Activated T-cell treated with anti-CD3 and anti-CD28 coated beads for 1 hour (primary cell): ENCODE results near the gene MXRA7.
A peak's percentile ranks its signal among the peaks of the same experiment; 100 is the strongest.
"Not testable (repeated sequence)": the region's sequence is repeated elsewhere in the genome, so short reads cannot be mapped to it uniquely, and the experiment has no call there.

Source experiments
- DNase-seq: peaks from one replicate; pipeline ENCODE4 v3.0.0-alpha.2; 2020; ENCODE audit warnings: low read depth

Gene MXRA7

DNA sequence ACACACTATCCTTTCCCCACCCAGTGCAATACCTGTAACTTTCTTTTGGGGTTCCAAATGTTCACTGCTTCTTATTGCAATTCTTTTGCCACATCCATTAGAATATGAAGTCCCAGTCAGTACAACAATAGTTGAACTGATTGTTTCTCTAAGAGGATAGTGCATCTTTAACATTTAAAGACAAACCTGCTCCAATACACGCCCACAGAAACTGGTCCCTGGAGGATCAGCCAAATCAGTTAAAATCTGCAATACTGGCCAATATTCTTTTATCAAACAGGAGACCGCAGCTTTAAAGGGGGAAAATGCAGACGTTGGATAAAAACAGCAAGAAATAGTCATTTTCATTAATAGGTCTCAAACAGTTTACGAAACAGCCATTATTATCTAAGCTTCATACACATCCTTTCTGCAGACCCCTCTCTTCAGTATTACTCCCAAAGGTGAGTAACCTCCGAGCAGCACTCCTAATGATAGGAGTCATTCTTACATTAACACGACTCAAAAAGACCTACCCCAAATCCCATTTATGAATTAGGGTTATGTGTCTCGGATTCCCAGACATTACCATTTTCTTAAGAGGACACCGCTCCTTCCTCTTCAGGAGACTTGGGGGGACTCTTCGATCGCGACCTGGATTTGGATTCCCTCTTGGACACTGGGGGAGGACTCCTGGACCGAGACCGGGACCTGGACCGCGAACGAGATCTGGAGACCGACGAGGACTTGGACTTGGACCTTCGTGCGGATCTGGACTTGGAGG lies 25.0 kb upstream of the MXRA7 start:
- no peak for DNase-seq

DNA sequence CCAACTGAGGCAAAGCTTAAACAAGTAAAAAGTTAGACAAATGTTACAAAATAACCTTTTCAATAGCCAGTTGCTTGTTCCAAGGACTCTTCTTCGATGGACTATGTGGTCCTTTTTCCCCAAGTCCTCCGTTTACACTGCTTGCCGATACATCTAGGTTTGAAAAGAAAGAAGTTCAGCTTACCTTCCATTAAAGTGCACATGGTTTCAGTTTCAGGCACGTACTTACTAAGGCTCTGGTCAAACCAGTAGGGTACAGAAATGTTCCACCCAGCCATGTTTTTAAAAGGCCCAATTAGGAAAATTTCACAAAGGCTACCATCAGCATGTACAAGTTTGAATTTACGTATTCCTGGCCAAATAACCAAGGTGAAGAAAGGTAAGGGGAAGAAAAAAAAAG lies 24.2 kb upstream of the MXRA7 start:
- DNase-seq: no peak

DNA sequence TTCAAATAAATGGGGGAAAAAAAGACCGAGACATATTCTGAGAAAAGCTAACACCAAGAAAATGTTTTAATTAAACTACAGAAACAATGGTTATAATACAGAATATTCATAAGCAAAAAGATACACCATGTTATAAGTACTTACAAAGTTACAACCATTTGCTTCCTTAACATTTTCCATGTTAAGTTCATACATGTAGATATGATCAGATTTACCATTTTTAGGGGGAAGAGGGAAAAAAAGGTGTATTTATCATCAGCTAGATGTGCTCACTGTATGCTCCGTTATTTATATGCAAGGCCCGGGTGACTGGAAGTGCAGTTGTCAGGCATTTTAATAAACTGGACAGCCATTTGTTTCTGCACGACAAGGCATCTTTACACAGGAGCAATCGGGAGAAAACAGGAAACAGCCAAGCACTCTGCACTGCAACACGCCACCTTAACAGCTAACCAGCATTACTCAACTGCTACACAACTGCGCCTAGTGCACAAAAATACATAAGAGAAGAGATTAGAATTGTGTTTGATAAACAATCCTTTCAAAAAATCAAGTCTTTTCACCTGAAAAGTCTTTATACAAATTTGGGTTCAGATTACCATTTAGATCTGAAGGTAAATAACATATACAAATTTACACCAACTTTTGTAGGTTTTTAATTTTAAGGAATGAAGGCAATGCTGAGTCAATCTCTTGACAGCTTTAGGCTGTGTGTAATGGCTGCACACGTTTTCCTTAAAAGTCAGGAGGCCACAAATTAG lies 23.5 kb upstream of the MXRA7 start:
- no peak for DNase-seq

DNA sequence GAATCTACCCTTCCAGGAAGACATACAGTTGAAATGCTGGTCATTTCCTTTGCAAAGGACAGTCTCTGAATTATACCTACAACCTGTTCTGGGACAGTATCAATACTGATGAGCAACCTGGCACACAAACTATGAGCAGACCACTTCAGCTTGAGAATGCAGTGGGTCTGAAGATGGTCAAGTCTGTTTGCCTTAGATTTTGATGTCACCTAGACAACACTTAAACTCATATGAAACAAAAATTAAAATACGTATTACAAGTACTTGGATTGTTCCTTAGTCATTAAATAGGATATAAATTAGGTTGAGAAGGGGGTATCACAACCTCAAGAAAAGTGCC lies 22.8 kb upstream of the MXRA7 start:
- DNase-seq: no peak

DNA sequence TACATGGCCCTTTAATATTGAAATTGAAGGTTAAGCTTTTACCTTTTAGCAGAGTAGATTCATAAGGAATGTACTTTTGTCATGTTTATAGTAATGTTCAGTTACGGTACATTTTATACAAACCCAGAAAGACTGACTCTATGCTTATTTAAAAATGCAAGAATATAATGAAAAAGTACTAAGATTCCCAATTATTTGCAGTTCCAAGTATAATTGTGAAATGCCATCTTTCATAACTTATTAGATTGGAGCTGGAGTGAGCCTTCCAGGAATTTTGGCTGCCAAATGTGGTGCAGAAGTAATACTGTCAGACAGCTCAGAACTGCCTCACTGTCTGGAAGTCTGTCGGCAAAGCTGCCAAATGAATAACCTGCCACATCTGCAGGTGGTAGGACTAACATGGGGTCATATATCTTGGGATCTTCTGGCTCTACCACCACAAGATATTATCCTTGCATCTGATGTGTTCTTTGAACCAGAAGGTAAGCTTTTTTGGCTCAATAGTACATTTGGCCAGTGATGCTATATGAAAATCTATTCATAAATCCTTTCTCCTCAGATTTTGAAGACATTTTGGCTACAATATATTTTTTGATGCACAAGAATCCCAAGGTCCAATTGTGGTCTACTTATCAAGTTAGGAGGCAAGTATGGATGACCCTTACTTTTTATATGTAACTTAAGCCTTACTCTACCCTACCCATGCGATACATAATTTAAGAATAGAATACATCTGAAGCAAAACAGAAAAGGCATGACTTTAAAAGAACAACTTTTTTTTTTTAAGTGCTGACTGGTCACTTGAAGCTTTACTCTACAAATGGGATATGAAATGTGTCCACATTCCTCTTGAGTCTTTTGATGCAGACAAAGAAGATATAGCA lies 22.2 kb upstream of the MXRA7 start:
- DNase-seq: no peak

DNA sequence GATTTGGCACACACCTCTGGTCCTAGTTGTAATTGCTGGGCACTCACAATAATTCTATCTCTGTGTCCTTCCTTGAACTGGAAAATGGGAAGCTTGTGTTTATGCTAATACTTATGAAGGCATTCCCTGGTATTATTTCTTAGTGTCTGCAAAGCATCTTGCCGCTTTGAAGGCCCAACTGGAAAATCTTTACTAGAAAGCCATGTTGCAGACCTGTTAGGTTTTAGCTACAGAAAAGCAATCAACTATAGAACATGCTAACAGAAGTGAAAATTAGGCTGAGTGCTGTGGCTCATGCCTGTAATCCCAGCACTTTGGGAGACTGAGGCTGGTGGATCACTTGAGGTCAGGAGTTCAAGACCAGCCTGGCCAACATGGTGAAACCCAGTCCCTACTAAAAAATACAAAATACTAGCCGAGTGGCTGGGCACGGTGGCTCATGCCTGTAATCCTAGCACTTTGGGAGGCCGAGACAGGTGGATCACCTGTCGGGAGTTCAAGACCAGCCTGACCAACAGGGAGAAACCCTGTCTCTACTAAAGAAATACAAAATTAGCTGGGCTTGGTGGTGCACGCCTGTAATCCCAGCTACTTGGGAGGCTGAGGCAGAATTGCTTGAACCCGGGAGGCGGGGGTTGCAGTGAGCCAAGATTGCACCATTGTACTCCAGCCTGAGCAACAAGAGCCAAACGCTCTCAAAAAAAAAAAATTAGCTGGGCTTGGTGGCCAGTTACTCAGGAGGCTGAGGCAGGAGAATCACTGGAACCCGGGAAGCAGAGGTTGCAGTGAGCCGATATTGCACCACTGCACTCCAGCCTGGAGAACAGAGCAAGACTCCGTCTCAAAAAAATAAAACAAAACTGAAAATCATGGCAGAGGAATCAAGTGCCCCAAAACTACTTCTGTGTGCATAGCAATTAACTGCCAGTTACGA lies 21.3 kb upstream of the MXRA7 start:
- not testable (repeated sequence) for DNase-seq

DNA sequence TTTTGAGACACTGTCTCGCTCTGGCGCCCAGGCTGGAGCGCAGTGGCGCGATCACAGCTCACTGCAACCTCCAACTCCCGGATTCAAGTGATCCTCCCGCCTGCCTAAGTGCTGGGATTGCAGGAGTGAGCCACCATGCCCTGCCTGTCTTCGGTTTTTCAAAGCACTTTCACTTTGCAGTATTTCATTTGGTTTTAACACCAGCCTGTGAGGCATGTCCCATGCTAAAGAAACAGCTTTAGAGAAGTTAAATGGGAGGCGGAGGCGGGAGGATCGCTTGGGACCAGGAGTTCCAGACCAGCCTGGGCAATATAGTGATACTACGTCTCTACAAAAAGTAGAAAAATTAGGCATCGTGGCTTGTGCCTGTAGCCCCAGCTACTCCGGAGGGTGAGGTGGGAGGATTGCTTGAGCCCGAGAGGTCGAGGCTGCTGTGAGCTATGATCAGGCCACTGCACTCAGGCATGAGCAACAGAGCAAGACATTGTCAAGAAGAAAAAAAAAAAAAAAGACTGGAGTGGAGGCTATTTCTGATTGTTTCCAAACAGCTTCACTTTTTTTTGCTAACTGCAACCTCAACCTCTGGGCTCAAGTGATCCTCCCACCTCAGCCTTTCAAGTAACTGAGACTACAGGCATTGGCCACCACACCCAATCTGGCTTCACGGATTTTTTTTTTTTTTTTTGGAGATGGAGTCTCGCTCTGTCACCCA lies 17.1 kb upstream of the MXRA7 start:
- no peak for DNase-seq

DNA sequence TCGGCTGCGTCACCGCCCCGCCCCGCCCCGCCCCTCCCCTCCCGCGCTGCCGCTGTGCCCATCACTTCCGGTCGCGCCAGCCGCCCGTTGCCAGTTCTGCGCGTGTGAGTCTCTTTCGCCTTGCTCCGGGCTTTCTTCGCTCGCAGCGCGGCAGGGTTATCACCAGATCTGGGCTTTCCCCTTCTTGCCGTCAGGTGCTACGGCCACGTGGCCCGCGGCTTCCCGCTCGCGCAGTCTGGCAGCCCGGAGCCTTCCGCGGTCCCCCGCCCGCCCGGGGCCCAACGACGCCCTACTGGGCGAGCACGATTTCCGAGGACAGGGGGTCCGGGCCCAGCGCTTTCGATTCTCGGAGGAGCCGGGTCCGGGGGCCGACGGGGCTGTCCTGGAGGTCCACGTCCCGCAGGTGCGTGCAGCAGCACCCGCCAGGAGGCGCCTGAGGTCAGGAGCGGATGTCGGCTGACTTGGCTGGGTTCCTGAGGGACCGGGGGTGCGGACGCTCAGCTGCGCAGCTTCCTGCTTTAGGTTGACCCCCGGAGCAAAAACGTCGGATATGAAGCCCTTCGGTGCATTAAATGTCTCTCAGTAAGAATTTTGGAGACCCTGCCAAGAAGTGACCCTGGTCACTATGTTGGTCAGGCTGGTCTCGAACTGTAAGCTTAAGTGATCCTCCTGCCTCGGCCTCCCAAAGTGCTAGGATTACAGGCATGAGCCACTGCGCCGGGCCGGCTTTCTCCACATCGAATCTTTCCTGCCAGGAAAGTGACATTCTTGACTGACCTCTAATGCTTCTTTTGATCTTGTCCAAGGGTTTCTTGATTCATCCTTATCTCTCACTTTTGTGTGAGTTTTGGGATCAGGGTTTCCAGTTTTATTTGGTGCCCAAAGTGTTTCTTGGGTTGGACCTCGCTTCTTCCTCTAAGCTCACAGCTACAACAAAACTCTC lies 16.3 kb upstream of the MXRA7 start, which contains the start of gene METTL23:
Gene METTL23 (plus strand): TSS at position 64 of the 943 bp plus-strand sequence. CDS start 2,872 bp downstream, outside the sequence.
- peak; percentile 64 for DNase-seq

DNA sequence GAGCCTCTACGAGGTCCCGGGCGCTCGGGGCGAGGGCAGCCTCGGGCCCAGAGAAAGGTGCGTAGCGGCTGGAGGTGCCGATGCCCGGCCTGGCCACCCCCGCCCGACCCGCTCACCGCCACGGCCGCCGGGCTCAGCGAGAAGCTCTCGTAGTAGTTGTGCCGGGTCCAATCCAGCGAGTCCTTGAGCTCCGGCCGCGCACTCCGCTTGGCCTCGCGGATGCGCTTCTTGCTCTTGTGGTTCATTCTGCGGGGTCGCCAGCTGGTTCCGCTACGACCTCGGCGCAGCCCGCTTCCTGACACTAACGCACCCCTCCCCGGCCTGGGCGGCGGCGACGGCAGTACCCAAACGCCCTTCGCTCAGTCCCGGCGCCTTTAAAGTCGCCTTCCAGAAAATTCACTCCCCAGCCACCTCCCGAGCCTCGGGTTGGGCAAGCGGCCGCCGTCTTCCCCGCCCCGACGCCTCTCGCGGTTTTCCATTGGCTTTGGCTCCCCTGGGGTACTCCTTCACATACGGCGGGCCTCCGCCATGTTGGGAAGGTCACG lies 15.5 kb upstream of the MXRA7 start, which contains the start of gene JMJD6:
Gene JMJD6 (minus strand): TSS at position 376 of the 545 bp plus-strand sequence. CDS start 131 bp downstream, at position 245.
- peak; percentile 86 for DNase-seq

DNA sequence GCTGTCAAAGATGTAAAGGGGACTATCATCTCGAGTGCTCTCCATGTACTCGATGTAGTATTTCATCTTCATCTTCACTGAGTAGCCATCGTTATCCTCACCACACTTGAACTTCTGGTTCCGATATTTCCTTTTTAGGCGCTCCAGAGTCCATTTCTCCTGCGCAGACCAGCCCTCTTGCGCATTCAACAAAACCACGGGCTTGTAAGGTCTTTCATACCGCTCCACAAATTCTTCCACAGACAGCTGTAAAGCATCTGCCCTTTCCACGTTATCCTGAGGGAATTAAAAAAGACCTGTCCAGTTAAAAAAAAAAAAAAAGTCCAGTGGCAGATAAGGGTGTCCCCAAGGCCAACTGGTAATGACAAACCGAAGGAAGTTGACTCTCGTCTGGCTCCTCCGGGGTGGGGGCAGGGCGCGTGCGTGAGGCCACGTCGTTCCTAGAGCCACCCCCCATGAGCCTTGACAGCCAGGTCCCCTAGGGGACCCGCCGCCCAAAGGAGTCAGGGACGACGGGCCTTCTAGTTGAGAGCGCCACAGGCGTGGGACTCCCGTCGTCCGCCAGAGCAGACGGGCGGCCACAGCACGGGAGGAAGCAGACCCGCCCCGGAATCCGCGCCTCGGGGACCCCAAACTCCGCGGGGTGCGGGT lies 14.9 kb upstream of the MXRA7 start:
- DNase-seq: peak; percentile 61

DNA sequence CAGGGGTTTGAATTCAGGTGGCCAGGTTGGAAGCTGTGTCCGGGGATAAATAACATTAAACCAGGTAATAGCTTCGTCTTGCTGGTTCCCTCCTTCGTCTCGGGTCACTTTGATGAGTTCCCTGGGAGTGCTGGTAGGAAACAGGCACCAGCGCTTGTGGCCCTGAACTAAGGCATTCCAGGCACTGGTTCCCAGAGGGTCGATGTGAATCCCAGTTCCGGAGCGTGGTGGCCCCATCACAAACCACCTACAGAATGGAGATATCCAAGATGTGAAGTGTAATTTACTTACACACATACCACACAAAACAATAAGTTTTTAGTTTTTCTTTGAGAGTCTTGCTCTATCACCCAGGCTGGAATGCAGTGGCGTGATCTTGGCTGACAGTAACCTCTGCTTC lies 13.0 kb upstream of the MXRA7 start:
- no peak for DNase-seq

DNA sequence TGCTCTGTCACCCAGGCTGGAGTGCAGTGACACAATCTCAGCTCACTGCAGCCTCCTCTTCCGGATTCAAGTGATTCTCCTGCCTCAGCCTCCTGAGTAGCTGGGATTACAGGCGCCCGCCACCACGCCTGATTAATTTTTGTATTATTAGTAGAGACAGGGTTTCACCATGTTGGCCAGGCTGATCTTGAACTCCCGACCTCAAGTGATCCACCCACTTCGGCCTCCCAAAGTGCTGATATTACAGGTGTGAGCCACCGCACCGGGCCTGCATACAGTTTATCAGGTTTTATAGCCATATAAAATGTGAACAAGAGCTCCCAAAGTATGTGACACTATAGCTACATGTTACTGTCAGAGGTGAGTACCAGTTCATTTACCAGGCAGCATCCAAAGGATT lies 12.2 kb upstream of the MXRA7 start:
- not testable (repeated sequence) for DNase-seq

DNA sequence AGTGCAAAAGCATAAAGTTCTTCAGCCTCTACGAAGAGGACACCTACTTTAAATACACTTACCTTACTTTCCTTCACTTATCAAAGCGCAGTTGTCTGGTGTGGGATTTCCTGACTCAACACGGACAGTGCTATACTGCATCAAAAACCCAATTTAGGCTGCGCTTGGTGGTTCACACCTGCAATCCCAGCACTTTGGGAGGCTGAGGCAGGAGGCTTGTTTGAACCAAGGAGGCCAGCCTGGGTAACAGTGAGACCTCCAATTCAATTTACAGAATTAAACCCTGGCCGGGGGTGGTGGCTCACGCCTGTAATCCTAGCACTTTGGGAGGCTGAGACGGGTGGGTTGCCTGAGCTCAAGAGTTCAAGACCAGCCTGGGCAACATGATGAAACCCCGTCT lies 11.5 kb upstream of the MXRA7 start:
- no peak for DNase-seq

DNA sequence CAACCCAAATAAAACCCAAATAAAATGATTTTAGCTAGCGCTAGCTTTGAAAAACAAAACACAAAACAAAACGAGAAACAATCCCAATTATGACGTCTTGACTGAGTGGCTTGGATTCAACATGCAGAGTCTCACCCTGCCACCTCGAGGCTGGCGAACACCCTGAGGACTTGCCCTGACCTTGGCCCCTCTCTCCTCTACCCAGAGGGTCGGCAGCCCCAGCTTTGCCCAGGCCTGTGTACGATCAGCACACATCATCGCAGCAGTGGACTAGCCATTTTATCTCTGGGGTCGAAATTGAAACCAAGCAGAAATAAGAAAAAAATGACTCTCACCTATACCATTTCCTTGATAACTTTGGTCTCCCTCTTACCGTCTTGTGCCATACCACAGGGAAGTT lies 10.7 kb upstream of the MXRA7 start:
- DNase-seq: no peak

DNA sequence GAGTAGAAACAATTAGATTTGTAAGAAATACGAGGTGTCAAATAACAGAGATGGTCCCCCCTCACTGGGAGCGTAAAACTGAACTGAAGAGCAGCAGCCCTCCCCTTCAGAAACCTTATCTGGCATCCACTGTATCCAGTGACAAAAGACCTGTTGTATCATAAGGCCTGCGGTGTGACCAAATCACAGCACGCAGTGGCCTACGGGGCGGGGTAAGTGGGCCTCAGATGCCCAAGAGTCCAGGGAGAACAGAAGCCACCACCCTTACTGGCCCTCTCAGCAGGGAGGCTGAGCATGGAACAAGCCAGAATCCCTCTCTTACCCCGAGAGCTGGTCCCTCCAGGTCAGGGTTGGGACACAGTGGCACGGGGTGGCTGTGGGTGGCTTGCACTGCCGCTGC lies 10.2 kb upstream of the MXRA7 start:
- DNase-seq: no peak

DNA sequence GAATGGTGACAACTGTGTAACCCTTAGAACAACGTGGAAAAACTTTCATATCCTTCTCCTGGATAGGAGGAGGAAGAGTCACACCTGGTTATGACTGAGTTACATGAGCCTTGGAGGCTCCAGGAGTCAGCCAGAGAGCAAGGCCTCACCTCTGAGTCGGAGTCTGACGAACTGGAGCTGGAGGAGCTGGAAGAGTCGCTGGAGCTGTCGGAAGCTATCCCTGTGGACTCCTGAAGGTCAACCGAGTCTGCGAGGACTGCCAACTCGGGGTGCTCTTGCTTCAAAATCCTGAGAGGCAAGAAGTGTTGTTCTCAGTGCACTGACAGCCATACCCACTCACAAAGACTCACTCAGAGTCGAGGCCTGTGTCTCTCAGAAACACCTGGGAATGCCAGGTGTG lies 9.4 kb upstream of the MXRA7 start:
- DNase-seq: no peak

DNA sequence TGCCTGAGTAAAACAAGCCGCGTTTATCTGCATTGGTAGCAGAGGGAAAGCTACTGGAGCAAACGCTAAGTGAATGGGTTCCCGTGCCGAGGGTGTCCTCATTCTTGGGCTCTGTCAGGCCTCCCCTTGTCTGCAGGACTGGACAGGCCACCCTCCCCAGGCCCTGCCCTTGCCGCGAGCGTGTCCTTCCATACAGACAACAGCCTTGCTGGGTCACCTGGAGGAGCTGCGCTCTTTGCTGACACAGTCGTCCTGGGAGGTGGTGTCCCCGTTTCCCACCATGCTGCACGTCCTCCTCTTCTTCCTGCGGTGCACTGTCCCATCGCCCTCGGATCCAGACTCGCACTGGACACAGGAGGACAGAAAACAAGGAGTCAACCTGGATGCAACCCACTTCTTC lies 7.8 kb upstream of the MXRA7 start:
- DNase-seq: no peak

DNA sequence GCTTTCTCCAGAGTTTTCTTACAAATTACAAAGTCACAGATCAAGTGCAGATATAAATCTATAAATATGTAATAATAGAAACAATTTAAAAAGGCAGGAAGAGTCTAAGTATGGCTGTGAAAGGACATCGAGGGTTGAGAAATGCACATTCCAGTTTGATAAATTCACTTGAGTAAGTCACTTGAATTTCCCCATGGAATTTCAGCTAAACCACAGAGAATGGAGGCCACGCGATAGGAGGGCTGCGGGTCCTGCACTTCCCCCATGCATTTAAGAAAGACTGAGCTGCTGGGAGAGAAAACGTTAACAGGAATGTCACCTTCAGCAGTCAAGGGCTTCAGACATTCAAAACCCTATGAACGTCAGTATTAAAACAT lies 6.1 kb upstream of the MXRA7 start:
- no peak for DNase-seq
